Suprapubic skin (tissue), 4 donors: Measurements from ENCODE around the gene TWIST2. TPM values are rescaled to one million over a fixed set of nuclear protein-coding genes. Genes with fewer than 3 reads are reported as not detected.

ENCODE experiments used
- DNase-seq, 2 donors: peaks; one replicate each; pipeline ENCODE4 v3.0.0-alpha.2; 2019; ENCODE audit warnings: low spot score in 2 of 2
- H3K27ac ChIP-seq: fragments of 200-600 bp; sonication (generic); one replicate; pipeline ENCODE4 v1.5.1; 2019
- H3K27me3 ChIP-seq: fragments of 200-600 bp; sonication (generic); one replicate; pipeline ENCODE4 v1.5.1; 2019
- H3K36me3 ChIP-seq: fragments of 200-600 bp; sonication (generic); one replicate; pipeline ENCODE4 v1.5.1; 2019
- H3K4me1 ChIP-seq: fragments of 200-600 bp; sonication (generic); one replicate; pipeline ENCODE4 v1.5.1; 2019
- H3K4me3 ChIP-seq: fragments of 200-600 bp; sonication (generic); one replicate; pipeline ENCODE4 v1.5.1; 2019; ENCODE audit warnings: mild to moderate bottlenecking
- H3K9me3 ChIP-seq: fragments of 200-600 bp; sonication (generic); one replicate; pipeline ENCODE4 v1.5.1; 2019
- EP300 ChIP-seq: sonication (generic); formaldehyde crosslinking; IDR thresholded peaks from one replicate; pipeline ENCODE4 v1.6.1; 2017; ENCODE audit warnings: antibody characterized with exemption
- POLR2A ChIP-seq, 2 donors: fragments of 450-650 bp; IDR thresholded peaks; one replicate each; pipeline ENCODE4 v1.6.1; 2017; ENCODE audit warnings: antibody characterized with exemption in 2 of 2, mild to moderate bottlenecking in 2 of 2, moderate library complexity in 2 of 2
- POLR2AphosphoS5 ChIP-seq, 3 donors: sonication (generic); formaldehyde crosslinking; IDR thresholded peaks; one replicate each; pipeline ENCODE4 v1.6.1; 2017; ENCODE audit warnings: antibody characterized with exemption in 3 of 3
- WGBS: methylation state at CpG from one replicate; pipeline ENCODE4 v1.1.5; 2018; 5-methylcytosine and 5-hydroxymethylcytosine counted together
- total RNA-seq, 4 donors: library from RNA; depleted of rRNA; stranded (reverse); fragments of >200 nt; gene quantifications; one replicate each; pipeline ENCODE4 v1.1.0, GENCODE V29; 2016
- TF ChIP-seq, protein P1 (sequence below), 2 donors: fragments of 200-600 bp in 1 of 2; fragments of 450-650 bp in 1 of 2; sonication (generic) in 1 of 2; IDR thresholded peaks; one replicate each; pipeline ENCODE4 v1.5.1; 2016 to 2019; ENCODE audit warnings: antibody characterized with exemption in 2 of 2, mild to moderate bottlenecking in 1 of 2, moderate library complexity in 1 of 2

TWIST2 gene
- total RNA-seq, 4 donors from 2014 or later: 14.7 to 72.7 (median 30.4) TPM

DNA sequence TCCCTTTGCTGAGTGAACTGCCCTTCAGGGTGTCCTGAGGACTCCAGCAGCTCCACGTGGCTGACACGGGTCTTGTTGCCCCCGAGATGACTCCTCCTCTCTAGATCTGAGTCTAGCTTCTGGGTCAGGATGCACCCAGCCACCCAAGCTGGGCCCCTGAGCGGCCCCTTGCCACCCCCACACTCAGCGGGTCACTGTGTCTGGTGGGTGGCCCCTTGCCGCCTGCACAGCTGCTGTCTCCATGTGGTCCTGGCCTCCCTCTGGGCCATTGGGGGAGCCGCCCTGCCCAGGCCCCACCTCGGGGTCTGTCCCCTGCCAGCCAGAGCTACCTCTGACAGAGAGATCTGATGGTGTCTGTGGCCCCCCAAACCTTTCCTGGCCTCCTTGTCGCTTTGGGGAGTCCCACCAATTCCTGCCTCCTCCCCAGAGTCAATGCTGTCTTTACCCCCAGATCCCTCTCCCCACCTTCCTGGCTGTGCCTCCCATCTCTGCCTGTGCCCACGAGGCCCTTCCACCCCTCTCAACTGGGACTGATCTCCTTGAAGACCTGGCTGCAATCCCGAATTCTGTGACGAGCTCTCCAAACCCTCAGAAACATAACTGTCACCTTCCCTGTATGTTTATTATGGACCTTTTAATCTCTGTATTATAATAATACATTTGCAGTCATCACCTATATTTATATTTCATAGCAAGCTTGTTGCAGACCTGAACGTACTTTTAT lies 46.5 kb downstream of the TWIST2 start:
- TF ChIP-seq, protein P1, sequence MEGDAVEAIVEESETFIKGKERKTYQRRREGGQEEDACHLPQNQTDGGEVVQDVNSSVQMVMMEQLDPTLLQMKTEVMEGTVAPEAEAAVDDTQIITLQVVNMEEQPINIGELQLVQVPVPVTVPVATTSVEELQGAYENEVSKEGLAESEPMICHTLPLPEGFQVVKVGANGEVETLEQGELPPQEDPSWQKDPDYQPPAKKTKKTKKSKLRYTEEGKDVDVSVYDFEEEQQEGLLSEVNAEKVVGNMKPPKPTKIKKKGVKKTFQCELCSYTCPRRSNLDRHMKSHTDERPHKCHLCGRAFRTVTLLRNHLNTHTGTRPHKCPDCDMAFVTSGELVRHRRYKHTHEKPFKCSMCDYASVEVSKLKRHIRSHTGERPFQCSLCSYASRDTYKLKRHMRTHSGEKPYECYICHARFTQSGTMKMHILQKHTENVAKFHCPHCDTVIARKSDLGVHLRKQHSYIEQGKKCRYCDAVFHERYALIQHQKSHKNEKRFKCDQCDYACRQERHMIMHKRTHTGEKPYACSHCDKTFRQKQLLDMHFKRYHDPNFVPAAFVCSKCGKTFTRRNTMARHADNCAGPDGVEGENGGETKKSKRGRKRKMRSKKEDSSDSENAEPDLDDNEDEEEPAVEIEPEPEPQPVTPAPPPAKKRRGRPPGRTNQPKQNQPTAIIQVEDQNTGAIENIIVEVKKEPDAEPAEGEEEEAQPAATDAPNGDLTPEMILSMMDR (IDR thresholded peaks at IDR 0.05): no peak
- TF ChIP-seq EP300 (no peak), POLR2AphosphoS5 (IDR thresholded peaks at IDR 0.05) (no peak)
- peak overlapping the region; percentile 73 for H3K27ac ChIP-seq
- H3K4me1 ChIP-seq: peaks cover 29% of the 10 kb centered on the region
- WGBS: 69% methylated on average over 10 of the region's 13 CpGs
- H3K27me3 ChIP-seq: no peaks in the 10 kb centered on the region
- no peak overlapping the region for H3K4me3 ChIP-seq
- H3K36me3 ChIP-seq: no peaks in the 10 kb centered on the region
- DNase-seq: no peak
- no peaks in the 10 kb centered on the region for H3K9me3 ChIP-seq

DNA sequence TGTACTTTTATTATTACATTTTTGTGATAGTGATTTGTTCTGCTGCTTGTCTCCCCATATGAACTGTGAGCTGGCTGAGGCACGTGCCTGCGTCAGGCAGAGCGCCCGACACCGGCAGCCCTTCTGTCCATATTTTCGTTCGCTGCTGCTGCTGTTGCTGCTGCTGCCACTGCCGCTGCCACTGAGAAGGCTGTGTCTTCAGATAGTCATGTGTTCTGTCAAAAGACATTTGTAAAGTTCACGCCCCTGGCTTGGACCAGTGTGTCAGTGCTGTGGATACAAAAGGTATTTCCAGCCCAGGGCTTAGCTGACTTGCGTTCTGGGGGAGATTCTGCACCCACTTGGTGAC lies 47.0 kb downstream of the TWIST2 start:
- Histone ChIP-seq H3K4me1 (peaks cover 29% of the 10 kb centered on the region), H3K36me3 (no peaks in the 10 kb centered on the region), H3K4me3 (no peak overlapping the region), H3K27ac (peak overlapping the region; percentile 73), H3K9me3 (no peaks in the 10 kb centered on the region), H3K27me3 (no peaks in the 10 kb centered on the region)
- DNase-seq: no peak
- 86% methylated on average over 10 of the region's 10 CpGs for WGBS
- TF ChIP-seq, protein P1 (IDR thresholded peaks at IDR 0.05): no peak
- TF ChIP-seq POLR2A (IDR thresholded peaks at IDR 0.05) (no peak), POLR2AphosphoS5 (IDR thresholded peaks at IDR 0.05) (no peak), EP300 (no peak)

DNA sequence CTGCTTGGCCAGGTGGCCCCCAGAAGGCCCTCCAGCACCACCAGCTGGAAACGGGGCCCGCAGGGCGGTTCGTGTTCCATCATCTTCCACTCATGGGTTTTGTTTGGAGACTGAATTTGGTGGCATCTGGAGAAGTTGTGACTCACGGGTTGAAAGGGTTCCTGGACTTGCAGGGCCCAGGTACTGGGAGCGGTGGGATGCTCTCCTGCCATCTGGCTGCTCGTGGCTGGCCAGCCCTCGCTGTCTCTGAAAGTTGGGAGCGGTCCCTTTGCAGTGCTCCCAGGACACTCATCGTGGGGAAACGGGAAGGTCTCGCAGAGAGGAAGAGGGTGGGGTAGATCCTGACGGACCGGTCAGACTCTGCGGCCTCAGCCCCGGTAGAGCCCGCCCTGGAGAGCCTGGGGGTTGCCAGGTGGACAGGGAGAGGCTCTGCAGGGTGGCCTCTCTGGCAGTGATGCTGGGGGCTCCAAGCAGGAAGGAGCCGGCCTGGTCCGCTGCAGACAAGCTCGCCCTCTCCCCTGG lies 47.5 kb downstream of the TWIST2 start:
- no CpG with 5 or more reads among the region's 20 CpGs for WGBS
- Histone ChIP-seq H3K36me3 (no peaks in the 10 kb centered on the region), H3K4me1 (peaks cover 29% of the 10 kb centered on the region), H3K27me3 (peaks cover 3% of the 10 kb centered on the region), H3K27ac (peak overlapping the region; percentile 73), H3K9me3 (no peaks in the 10 kb centered on the region), H3K4me3 (no peak overlapping the region)
- TF ChIP-seq POLR2A (IDR thresholded peaks at IDR 0.05) (no peak), POLR2AphosphoS5 (IDR thresholded peaks at IDR 0.05) (no peak), EP300 (no peak)
- TF ChIP-seq, protein P1 (IDR thresholded peaks at IDR 0.05): no peak
- DNase-seq: peak in 1 of 2 donors; percentile 75

DNA sequence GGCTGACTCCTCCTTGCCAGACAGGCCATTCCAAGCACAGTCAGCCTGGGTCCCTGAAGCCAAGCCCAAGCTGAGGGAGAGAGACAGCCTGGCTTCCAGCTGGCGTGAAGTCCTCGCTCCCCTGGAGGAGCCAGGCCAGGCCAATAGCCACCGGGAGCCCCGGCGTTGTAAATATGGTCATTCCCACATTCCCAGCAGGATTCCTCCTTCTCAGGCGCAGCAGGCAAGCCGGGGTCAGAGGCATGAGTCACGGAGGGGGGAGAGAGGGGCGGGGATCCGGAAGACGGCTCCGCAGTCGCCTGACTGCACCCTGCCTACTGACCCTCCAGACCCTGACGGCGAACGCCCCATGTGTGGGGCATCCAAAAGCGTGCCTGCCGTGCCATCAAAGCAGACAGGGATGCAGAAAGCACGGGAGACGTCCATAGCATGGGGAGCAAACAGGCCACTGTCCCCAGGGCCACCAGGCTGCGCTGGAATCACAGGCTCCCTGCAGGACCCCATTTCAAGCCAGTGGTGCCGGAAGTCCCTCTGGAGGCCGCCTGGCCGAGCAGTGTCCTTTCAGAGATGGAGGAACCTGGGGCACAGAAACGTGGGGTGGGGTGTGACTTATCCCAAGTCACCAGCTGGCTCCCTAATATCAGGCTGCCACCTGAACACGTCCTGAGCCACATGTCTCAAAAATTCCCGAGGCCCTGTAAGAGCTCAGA lies 48.2 kb downstream of the TWIST2 start:
- DNase-seq: peak; percentile 87 to 88
- Histone ChIP-seq H3K27ac (peak overlapping the region; percentile 73), H3K4me1 (peaks cover 36% of the 10 kb centered on the region), H3K36me3 (no peaks in the 10 kb centered on the region), H3K9me3 (no peaks in the 10 kb centered on the region), H3K27me3 (peaks cover 4% of the 10 kb centered on the region), H3K4me3 (no peak overlapping the region)
- WGBS: 56% methylated on average over 9 of the region's 27 CpGs
- TF ChIP-seq, protein P1 (IDR thresholded peaks at IDR 0.05): no peak
- TF ChIP-seq POLR2A (IDR thresholded peaks at IDR 0.05) (no peak), EP300 (no peak), POLR2AphosphoS5 (IDR thresholded peaks at IDR 0.05) (no peak)

DNA sequence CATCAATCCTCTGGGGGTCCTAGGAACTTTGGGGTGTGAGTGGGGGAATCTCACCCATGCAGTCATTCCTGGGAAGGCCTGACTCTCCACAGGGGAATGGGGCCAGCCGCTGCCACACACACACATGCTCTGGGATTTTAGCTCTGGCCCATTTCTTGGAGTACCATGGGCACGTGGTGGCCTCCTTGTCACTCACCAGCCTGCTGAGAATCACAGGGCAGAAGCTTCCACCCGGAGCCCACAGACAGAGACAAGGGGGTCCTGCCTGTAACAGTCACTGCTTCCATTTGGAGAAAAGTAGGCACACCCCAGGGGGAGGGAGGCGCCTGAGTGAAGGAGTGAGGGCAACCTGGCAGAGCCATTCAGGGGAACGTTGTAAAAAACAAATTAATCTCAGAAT lies 48.8 kb downstream of the TWIST2 start:
- peaks cover 4% of the 10 kb centered on the region for H3K27me3 ChIP-seq
- H3K4me3 ChIP-seq: no peak overlapping the region
- no peaks in the 10 kb centered on the region for H3K36me3 ChIP-seq
- H3K4me1 ChIP-seq: peaks cover 36% of the 10 kb centered on the region
- TF ChIP-seq POLR2AphosphoS5 (IDR thresholded peaks at IDR 0.05) (no peak), POLR2A (IDR thresholded peaks at IDR 0.05) (no peak), EP300 (no peak)
- TF ChIP-seq, protein P1 (IDR thresholded peaks at IDR 0.05): no peak
- no peaks in the 10 kb centered on the region for H3K9me3 ChIP-seq
- peak overlapping the region; percentile 47 for H3K27ac ChIP-seq
- no peak for DNase-seq
- WGBS: 31% methylated on average over 4 of the region's 5 CpGs
